GM18907 (cell line): ENCODE measurements around the gene PDE4B.
"Not testable (repeated sequence)": the region's sequence is repeated elsewhere in the genome, so short reads cannot be mapped to it uniquely, and the experiment has no call there.

Source experiments
- ATAC-seq: cut with Tn5 transposase; IDR thresholded peaks from one replicate; pipeline ENCODE4 v1.9.1; 2021; ENCODE audit warnings: mild to moderate bottlenecking, moderate library complexity; ENCODE audit not compliant: unreplicated experiment

Gene PDE4B

GRCh38 chr1:66401244-66401643 lies 608.5 kb downstream of the PDE4B start:
- no peak for ATAC-seq

- ATAC-seq = peak; percentile 88
Measured at GRCh38 chr1:66402194-66402593, 609.5 kb downstream of the PDE4B start.

- ATAC-seq = no peak
Measured at GRCh38 chr1:66403007-66403731, 610.5 kb downstream of the PDE4B start.

- ATAC-seq = no peak
Measured at GRCh38 chr1:66405061-66405460, 612.4 kb downstream of the PDE4B start.

GRCh38 chr1:66411449-66411848 lies 618.8 kb downstream of the PDE4B start:
- not testable (repeated sequence) for ATAC-seq

- ATAC-seq = no peak
Measured at GRCh38 chr1:66412704-66413103, 620.0 kb downstream of the PDE4B start.

GRCh38 chr1:66413136-66413837 lies 620.6 kb downstream of the PDE4B start:
- peak; percentile 93 for ATAC-seq

GRCh38 chr1:66413838-66414175 lies 621.1 kb downstream of the PDE4B start:
- ATAC-seq = no peak

- ATAC-seq = no peak
Measured at GRCh38 chr1:66415281-66415680, 622.6 kb downstream of the PDE4B start.

GRCh38 chr1:66415866-66416265 lies 623.2 kb downstream of the PDE4B start:
- ATAC-seq = no peak

- ATAC-seq = no peak
Measured at GRCh38 chr1:66416295-66416694, 623.6 kb downstream of the PDE4B start.

GRCh38 chr1:66418021-66418420 lies 625.3 kb downstream of the PDE4B start:
- ATAC-seq = no peak

GRCh38 chr1:66420171-66420570 lies 627.5 kb downstream of the PDE4B start:
- ATAC-seq = not testable (repeated sequence)

- ATAC-seq = not testable (repeated sequence)
Measured at GRCh38 chr1:66420906-66421305, 628.2 kb downstream of the PDE4B start.

- no peak for ATAC-seq
Measured at GRCh38 chr1:66422804-66423203, 630.1 kb downstream of the PDE4B start.
